Lower leg skin (tissue), 3 donors: ENCODE data around the gene JARID2.

Source experiments
- POLR2A ChIP-seq, 2 donors: fragments of 450-650 bp; IDR thresholded peaks; one replicate each; pipeline ENCODE4 v1.6.1; 2016 to 2017; ENCODE audit warnings: antibody characterized with exemption in 2 of 2, mild to moderate bottlenecking in 1 of 2, moderate library complexity in 1 of 2
- TF ChIP-seq, protein P1 (sequence below), 3 donors: fragments of 450-650 bp; IDR thresholded peaks; one replicate each; pipeline ENCODE4 v1.5.1; 2016; ENCODE audit warnings: antibody characterized with exemption in 3 of 3, mild to moderate bottlenecking in 3 of 3, moderate library complexity in 2 of 3

DNA sequence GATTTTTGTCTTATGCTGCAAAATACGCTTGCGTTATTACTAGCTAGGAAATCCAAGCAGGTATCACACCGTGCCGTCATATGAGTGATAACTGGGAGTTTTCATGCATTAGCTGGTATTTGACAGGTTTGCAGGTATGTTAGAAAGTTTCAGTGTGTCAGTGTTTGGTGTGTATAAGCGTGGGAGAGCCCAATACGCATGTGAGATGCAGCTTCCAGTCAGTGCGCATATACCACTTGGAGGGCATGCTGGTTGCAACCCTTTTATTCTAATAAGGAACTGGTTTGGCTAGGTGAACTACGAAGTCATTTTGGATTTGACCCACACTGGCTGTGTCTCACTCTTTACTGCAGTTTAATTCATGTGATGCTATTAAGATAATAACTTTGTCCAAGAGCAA, 35.1 kb downstream of the JARID2 start:
- TF ChIP-seq, protein P1, sequence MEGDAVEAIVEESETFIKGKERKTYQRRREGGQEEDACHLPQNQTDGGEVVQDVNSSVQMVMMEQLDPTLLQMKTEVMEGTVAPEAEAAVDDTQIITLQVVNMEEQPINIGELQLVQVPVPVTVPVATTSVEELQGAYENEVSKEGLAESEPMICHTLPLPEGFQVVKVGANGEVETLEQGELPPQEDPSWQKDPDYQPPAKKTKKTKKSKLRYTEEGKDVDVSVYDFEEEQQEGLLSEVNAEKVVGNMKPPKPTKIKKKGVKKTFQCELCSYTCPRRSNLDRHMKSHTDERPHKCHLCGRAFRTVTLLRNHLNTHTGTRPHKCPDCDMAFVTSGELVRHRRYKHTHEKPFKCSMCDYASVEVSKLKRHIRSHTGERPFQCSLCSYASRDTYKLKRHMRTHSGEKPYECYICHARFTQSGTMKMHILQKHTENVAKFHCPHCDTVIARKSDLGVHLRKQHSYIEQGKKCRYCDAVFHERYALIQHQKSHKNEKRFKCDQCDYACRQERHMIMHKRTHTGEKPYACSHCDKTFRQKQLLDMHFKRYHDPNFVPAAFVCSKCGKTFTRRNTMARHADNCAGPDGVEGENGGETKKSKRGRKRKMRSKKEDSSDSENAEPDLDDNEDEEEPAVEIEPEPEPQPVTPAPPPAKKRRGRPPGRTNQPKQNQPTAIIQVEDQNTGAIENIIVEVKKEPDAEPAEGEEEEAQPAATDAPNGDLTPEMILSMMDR (IDR thresholded peaks at IDR 0.05) = no peak
- no peak for TF ChIP-seq POLR2A (IDR thresholded peaks at IDR 0.05)
